Upper lobe of right lung (tissue), 1 donor: ENCODE data around the gene C3orf22. TPM values are rescaled to one million over a fixed set of nuclear protein-coding genes. Genes with fewer than 3 reads are reported as not detected.
A peak's percentile ranks its signal among the peaks of the same experiment; 100 is the strongest.

ENCODE experiments used
- ATAC-seq: fragments of 200-7000 bp; cut with Tn5 transposase; one replicate; pipeline ENCODE4 v1.9.1; 2020; ENCODE audit warnings: mild to moderate bottlenecking, moderate library complexity
- DNase-seq: peaks from one replicate; pipeline ENCODE4 v3.0.0-alpha.2; 2020
- H3K27ac ChIP-seq: fragments of 200-600 bp; one replicate; pipeline ENCODE4 v1.8.0; 2022
- H3K27me3 ChIP-seq: fragments of 200-600 bp; one replicate; pipeline ENCODE4 v1.8.0; 2022; ENCODE audit warnings: mild to moderate bottlenecking
- H3K36me3 ChIP-seq: fragments of 200-600 bp; one replicate; pipeline ENCODE4 v1.8.0; 2022
- H3K4me1 ChIP-seq: fragments of 200-600 bp; one replicate; pipeline ENCODE4 v1.8.0; 2022
- H3K4me3 ChIP-seq: fragments of 200-600 bp; one replicate; pipeline ENCODE4 v1.8.0; 2022; ENCODE audit warnings: mild to moderate bottlenecking
- H3K9me3 ChIP-seq: fragments of 200-600 bp; one replicate; pipeline ENCODE4 v1.8.0; 2022
- intact Hi-C: fragments of 100-400 bp; cut with DNase I; formaldehyde crosslinking; loops from one replicate; pipeline ENCODE4 v1.11.0; 2022
- total RNA-seq: library from RNA; stranded (reverse); fragmentation: NEBNext Ultra II Directional; extraction: Animal tissue kit (Norgen Biotek cat#: 25700); gene quantifications from one replicate; pipeline ENCODE4 v1.2.1, GENCODE V29; 2021
- TF ChIP-seq, protein P1 (sequence below): fragments of 200-600 bp; IDR thresholded peaks from one replicate; pipeline ENCODE4 v1.8.0; 2022; ENCODE audit warnings: antibody characterized with exemption
- donor health status: DM: no; HTN: yes; CAD: no; lungs with severe emphysema.

The C3orf22 gene
- total RNA-seq, 1 donor from 2014 or later, result not detected

DNA sequence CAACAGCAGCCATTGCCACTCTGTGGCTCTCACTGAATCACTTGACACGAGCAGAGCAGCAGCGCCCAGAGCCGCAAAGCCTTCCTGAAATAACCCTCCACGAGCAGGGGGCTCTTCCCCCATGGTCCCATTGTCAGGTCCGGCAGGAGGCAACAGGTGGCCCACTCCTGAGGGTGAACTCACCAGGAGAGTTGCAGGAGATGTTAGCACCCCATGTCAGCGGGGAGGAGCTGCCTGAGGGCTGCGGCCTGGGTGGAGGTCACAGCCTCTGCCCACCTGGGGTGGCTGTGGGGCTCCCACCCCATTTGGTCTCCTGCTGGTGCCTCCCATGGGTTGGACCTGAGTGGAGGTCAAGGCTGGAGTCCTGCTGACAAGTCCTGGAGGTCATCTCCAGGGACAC, 12.3 kb upstream of the C3orf22 start:
- Histone ChIP-seq H3K27me3 (no peaks in the 10 kb centered on the region), H3K36me3 (no peaks in the 10 kb centered on the region), H3K4me1 (no peaks in the 10 kb centered on the region), H3K4me3 (no peak overlapping the region), H3K27ac (no peak overlapping the region), H3K9me3 (no peaks in the 10 kb centered on the region)
- ATAC-seq, result no peak
- DNase-seq, result no peak
- intact Hi-C loops, result no loop called here
- TF ChIP-seq, protein P1, sequence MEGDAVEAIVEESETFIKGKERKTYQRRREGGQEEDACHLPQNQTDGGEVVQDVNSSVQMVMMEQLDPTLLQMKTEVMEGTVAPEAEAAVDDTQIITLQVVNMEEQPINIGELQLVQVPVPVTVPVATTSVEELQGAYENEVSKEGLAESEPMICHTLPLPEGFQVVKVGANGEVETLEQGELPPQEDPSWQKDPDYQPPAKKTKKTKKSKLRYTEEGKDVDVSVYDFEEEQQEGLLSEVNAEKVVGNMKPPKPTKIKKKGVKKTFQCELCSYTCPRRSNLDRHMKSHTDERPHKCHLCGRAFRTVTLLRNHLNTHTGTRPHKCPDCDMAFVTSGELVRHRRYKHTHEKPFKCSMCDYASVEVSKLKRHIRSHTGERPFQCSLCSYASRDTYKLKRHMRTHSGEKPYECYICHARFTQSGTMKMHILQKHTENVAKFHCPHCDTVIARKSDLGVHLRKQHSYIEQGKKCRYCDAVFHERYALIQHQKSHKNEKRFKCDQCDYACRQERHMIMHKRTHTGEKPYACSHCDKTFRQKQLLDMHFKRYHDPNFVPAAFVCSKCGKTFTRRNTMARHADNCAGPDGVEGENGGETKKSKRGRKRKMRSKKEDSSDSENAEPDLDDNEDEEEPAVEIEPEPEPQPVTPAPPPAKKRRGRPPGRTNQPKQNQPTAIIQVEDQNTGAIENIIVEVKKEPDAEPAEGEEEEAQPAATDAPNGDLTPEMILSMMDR, result no peak

DNA sequence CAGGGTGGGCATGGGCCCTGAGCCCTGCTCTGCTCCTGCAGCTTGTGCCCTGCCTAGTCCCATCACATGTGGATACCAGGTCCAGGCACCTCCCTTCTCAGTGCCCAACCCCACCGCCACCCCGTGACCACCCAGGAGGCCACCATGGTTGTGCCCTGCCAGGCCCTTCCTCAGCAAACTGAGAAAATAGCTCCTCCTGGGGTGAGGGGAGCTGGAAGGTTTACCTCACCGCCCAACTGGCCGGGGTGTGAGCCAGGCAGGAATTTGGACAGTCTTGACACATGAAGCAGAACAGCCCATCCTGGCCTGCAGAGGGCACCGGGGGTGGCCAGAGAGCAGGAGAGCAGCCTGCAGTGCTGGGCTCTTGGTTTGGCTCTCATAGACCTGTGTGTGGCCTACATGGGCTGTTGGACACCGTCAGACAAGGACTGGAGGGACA, 11.4 kb upstream of the C3orf22 start:
- ATAC-seq, result no peak

DNA sequence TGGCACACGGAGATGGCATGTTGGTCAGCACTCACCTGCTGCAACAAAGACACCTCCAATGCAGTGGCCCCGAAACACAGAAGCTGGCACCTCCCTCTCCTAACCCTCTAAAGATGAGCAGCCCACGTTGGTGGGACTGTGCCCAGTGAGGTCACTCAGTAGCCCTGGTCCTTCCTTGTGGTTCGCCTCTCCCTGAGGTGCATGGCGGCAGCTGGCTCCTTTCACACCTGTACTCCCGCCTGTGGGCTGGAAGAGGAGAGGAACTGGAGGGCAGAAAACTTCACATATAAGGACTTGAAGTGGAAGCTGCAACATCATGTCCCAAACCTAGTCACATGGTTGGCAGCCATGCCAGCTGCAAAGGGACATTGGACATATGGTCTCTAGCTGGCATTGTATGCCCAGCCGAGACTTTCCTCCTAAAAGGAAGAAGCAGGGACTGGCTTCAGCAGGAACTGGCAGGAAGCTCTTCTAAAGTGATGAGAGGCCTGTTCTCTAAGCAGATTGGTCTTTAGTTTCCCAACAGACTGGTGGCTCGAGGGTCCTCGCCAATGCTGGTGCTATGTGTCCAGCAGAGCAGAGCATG, 10.8 kb upstream of the C3orf22 start:
- intact Hi-C loops, result no loop called here
- Histone ChIP-seq H3K27ac (no peak overlapping the region), H3K9me3 (no peaks in the 10 kb centered on the region), H3K4me3 (no peak overlapping the region), H3K4me1 (no peaks in the 10 kb centered on the region), H3K27me3 (no peaks in the 10 kb centered on the region), H3K36me3 (no peaks in the 10 kb centered on the region)
- DNase-seq (no peak), ATAC-seq (no peak)
- TF ChIP-seq, protein P1, result no peak

More for the DNA sequence above, 11.4 kb upstream of the C3orf22 start:
- Histone ChIP-seq H3K27me3 (no peaks in the 10 kb centered on the region), H3K27ac (no peak overlapping the region), H3K4me1 (no peaks in the 10 kb centered on the region), H3K9me3 (no peaks in the 10 kb centered on the region), H3K36me3 (no peaks in the 10 kb centered on the region), H3K4me3 (no peak overlapping the region)
- TF ChIP-seq, protein P1, result no peak
- no peak for DNase-seq
- intact Hi-C loops, result no loop called here

DNA sequence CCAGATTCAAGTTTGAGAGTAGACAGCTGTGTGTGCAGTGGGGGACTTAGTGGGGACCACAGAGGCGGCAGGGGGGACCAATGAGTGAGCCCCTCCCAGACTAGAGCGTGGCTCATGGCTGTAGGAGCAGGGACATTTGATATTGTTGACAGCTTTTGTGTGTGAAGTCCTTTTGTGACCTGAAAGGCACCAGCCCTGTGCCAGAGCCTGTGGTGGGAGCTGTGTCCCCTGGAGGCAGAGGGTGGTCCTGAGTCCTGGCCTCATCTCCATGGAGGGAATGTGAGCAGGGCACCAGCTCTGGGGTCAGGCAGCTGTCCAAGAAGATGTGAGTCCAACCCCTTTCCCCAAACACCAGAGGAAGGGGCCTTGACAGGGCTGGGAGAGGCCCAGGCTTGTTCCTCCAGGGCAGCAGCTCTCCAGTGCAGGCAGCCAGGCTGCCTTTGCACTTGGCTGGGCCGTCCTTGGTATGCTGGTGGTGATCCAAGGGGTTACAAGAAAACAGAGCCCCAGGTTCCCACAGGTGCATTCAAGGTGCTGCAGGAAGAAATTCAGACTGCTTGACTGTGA, 10.1 kb upstream of the C3orf22 start:
- intact Hi-C loops, result no loop called here
- no peaks in the 10 kb centered on the region for H3K4me1 ChIP-seq
- no peak for DNase-seq

DNA sequence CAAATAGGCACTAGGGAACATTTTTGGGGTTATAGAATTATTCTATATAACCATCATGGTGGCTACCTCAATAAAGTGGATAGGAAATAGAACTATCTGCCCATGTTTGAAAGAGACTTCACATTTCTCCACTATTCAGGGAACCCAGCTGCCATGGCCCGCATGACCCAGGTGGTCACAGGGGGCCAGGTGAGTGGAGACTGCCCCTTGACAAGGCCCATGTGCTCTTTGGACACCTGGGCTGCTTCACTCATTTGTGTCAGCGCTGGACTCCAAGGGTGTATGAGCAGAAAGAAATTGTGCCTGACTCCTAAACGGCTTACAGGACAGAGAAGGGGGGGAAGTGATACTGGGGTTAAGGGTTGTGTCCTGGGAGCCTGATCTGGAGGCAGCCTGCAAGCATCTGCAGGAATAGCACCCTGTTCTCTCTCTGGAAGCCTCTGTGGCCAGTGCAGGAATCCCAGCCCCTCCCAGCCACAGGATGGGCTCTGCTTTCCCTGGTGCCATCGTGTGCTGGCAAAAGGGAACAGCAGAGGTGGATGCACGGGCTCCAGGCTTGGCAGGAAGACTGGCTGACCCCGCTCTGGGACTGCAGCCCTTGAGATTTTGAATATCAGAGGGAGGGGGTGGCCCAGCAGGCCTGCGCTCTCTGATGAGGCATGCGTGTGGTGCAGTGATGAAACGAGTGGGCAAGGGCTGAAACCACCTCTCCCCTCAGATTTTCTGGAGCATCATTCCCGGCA, 9.1 kb upstream of the C3orf22 start:
- TF ChIP-seq, protein P1, result no peak
- H3K27ac ChIP-seq, result no peak overlapping the region
- ATAC-seq, result peak; percentile 9
- H3K27me3 ChIP-seq, result no peaks in the 10 kb centered on the region
- no peaks in the 10 kb centered on the region for H3K36me3 ChIP-seq
- no peaks in the 10 kb centered on the region for H3K9me3 ChIP-seq
- intact Hi-C loops, result no loop called here
- H3K4me1 ChIP-seq, result no peaks in the 10 kb centered on the region
- no peak overlapping the region for H3K4me3 ChIP-seq
- no peak for DNase-seq

More for the DNA sequence above, 10.1 kb upstream of the C3orf22 start:
- Histone ChIP-seq H3K27ac (no peak overlapping the region), H3K36me3 (no peaks in the 10 kb centered on the region), H3K4me3 (no peak overlapping the region), H3K27me3 (no peaks in the 10 kb centered on the region), H3K9me3 (no peaks in the 10 kb centered on the region)
- TF ChIP-seq, protein P1, result no peak
- ATAC-seq, result no peak
